ENCODE measurements around the gene PLSCR2. TPM values are rescaled to one million over a fixed set of nuclear protein-coding genes. Genes with fewer than 3 reads are reported as not detected.

Gene PLSCR2
- total and polyA plus RNA-seq, 10 of the 15 experiments (the other 5 are each of a cell fraction or from before 2014, with no cell fraction given) = not detected

DNA sequence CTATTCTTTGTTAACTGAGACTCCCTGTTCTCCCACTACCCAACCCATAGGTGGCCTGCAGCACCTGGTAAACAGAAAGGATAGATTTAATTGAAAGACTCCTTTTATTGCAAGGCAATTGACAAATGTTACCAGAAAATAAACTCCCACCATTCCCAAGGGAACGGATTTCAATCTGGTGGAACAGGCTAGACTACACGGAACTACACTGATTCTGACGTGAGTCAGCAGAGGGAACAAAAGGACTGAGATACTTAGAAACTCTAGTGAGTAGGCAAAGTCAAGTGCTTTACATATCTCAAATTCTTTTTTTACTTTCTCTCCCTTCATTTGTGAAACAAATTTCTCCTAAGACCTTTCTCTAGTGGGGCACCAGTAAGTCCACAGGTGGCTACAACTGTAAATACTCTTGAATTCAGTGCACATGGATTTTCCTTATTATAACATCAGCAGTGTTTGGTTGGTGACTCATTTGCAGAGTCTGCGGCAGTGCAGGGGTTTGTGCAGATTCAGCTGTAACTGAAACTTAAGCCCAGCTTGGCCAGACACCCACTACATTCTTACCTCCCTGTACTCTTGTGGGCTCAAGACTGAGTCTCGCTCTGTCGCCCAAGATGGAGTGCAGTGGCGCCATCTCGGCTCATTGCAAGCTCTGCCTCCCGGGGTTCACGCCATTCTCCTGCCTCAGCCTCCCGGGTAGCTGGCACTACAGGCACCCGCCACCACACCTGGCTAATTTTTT lies 34.3 kb upstream of the PLSCR2 start (continued):
- TF ChIP-seq, protein P1, sequence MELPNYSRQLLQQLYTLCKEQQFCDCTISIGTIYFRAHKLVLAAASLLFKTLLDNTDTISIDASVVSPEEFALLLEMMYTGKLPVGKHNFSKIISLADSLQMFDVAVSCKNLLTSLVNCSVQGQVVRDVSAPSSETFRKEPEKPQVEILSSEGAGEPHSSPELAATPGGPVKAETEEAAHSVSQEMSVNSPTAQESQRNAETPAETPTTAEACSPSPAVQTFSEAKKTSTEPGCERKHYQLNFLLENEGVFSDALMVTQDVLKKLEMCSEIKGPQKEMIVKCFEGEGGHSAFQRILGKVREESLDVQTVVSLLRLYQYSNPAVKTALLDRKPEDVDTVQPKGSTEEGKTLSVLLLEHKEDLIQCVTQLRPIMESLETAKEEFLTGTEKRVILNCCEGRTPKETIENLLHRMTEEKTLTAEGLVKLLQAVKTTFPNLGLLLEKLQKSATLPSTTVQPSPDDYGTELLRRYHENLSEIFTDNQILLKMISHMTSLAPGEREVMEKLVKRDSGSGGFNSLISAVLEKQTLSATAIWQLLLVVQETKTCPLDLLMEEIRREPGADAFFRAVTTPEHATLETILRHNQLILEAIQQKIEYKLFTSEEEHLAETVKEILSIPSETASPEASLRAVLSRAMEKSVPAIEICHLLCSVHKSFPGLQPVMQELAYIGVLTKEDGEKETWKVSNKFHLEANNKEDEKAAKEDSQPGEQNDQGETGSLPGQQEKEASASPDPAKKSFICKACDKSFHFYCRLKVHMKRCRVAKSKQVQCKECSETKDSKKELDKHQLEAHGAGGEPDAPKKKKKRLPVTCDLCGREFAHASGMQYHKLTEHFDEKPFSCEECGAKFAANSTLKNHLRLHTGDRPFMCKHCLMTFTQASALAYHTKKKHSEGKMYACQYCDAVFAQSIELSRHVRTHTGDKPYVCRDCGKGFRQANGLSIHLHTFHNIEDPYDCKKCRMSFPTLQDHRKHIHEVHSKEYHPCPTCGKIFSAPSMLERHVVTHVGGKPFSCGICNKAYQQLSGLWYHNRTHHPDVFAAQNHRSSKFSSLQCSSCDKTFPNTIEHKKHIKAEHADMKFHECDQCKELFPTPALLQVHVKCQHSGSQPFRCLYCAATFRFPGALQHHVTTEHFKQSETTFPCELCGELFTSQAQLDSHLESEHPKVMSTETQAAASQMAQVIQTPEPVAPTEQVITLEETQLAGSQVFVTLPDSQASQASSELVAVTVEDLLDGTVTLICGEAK (IDR thresholded peaks at IDR 0.05; ENCODE audit: borderline replicate concordance) = no peak
- TF ChIP-seq MYB (IDR thresholded peaks at IDR 0.05; ENCODE audit: borderline replicate concordance, low read depth, low read length) = no peak
- TF ChIP-seq NFIC (IDR thresholded peaks at IDR 0.05; ENCODE audit: low read depth, low read length) = peak; percentile 88
- TF ChIP-seq CBX3 (IDR thresholded peaks at IDR 0.05; ENCODE audit: borderline replicate concordance, low read depth) = no peak
- no peak for TF ChIP-seq ESRRA (IDR thresholded peaks at IDR 0.05; ENCODE audit: low read length)
- TF ChIP-seq, protein P2, sequence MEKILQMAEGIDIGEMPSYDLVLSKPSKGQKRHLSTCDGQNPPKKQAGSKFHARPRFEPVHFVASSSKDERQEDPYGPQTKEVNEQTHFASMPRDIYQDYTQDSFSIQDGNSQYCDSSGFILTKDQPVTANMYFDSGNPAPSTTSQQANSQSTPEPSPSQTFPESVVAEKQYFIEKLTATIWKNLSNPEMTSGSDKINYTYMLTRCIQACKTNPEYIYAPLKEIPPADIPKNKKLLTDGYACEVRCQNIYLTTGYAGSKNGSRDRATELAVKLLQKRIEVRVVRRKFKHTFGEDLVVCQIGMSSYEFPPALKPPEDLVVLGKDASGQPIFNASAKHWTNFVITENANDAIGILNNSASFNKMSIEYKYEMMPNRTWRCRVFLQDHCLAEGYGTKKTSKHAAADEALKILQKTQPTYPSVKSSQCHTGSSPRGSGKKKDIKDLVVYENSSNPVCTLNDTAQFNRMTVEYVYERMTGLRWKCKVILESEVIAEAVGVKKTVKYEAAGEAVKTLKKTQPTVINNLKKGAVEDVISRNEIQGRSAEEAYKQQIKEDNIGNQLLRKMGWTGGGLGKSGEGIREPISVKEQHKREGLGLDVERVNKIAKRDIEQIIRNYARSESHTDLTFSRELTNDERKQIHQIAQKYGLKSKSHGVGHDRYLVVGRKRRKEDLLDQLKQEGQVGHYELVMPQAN (conservative IDR thresholded peaks at IDR 0.05) = no peak
- TF ChIP-seq, protein P3, sequence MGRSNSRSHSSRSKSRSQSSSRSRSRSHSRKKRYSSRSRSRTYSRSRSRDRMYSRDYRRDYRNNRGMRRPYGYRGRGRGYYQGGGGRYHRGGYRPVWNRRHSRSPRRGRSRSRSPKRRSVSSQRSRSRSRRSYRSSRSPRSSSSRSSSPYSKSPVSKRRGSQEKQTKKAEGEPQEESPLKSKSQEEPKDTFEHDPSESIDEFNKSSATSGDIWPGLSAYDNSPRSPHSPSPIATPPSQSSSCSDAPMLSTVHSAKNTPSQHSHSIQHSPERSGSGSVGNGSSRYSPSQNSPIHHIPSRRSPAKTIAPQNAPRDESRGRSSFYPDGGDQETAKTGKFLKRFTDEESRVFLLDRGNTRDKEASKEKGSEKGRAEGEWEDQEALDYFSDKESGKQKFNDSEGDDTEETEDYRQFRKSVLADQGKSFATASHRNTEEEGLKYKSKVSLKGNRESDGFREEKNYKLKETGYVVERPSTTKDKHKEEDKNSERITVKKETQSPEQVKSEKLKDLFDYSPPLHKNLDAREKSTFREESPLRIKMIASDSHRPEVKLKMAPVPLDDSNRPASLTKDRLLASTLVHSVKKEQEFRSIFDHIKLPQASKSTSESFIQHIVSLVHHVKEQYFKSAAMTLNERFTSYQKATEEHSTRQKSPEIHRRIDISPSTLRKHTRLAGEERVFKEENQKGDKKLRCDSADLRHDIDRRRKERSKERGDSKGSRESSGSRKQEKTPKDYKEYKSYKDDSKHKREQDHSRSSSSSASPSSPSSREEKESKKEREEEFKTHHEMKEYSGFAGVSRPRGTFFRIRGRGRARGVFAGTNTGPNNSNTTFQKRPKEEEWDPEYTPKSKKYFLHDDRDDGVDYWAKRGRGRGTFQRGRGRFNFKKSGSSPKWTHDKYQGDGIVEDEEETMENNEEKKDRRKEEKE (IDR thresholded peaks at IDR 0.05) = no peak
- no peak for TF ChIP-seq FOS (IDR thresholded peaks at IDR 0.05; ENCODE audit: borderline replicate concordance, extremely low read depth, insufficient read length)
- no peak for TF ChIP-seq RELA (IDR thresholded peaks at IDR 0.05; ENCODE audit: borderline replicate concordance, partially characterized antibody)
- TF ChIP-seq KAT2A (conservative IDR thresholded peaks at IDR 0.05; ENCODE audit: control insufficient read depth, low read depth, low read length) = no peak
- no peak for TF ChIP-seq HDGF (IDR thresholded peaks at IDR 0.05)
- no peak for TF ChIP-seq NR2C1 (IDR thresholded peaks at IDR 0.05)
- TF ChIP-seq, protein P4, sequence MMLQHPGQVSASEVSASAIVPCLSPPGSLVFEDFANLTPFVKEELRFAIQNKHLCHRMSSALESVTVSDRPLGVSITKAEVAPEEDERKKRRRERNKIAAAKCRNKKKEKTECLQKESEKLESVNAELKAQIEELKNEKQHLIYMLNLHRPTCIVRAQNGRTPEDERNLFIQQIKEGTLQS (IDR thresholded peaks at IDR 0.05; ENCODE audit: borderline replicate concordance, extremely low read depth, low read depth, low read length) = no peak
- TF ChIP-seq, protein P5, sequence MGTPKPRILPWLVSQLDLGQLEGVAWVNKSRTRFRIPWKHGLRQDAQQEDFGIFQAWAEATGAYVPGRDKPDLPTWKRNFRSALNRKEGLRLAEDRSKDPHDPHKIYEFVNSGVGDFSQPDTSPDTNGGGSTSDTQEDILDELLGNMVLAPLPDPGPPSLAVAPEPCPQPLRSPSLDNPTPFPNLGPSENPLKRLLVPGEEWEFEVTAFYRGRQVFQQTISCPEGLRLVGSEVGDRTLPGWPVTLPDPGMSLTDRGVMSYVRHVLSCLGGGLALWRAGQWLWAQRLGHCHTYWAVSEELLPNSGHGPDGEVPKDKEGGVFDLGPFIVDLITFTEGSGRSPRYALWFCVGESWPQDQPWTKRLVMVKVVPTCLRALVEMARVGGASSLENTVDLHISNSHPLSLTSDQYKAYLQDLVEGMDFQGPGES (IDR thresholded peaks at IDR 0.05) = no peak
- no peak for TF ChIP-seq ATF7 (IDR thresholded peaks at IDR 0.05; ENCODE audit: low read depth)
- no peak for TF ChIP-seq SMAD1 (IDR thresholded peaks at IDR 0.05; ENCODE audit: low read depth, partially characterized antibody)
- no peak for TF ChIP-seq KDM1A (IDR thresholded peaks at IDR 0.05; ENCODE audit: borderline replicate concordance)
- TF ChIP-seq CBFB (IDR thresholded peaks at IDR 0.05; ENCODE audit: low read depth) = peak; percentile 70; the same call in 1 of the 2 replicates
- TF ChIP-seq TBL1XR1 (IDR thresholded peaks at IDR 0.05; ENCODE audit: low read depth, low read length) = peak; percentile 55; the same call in 1 of the 2 replicates

Measured in GM12878 (cell line).